Central memory CD8-positive, alpha-beta T cell (primary cell): ENCODE results near the gene ERCC4.

Experiments
- ATAC-seq: fragments of 150-1000 bp; cut with Tn5 transposase; replicated peaks from 2 replicates; pipeline ENCODE4 v1.10.0; 2022; ENCODE audit warnings: mild to moderate bottlenecking, moderate FRiP score, moderate number of reproducible peaks; ENCODE audit not compliant: poor library complexity, severe bottlenecking; ENCODE audit errors: extremely low read depth
- DNase-seq, 2 donors: peaks; one replicate each; pipeline ENCODE4 v3.0.0; 2021; ENCODE audit warnings: low spot score in 2 of 2
- H3K27ac Mint-ChIP-seq: one replicate; pipeline ENCODE4 v1.8.0; 2022; ENCODE audit warnings: low read depth, mild to moderate bottlenecking, moderate library complexity, mixed read lengths
- H3K27me3 Mint-ChIP-seq: one replicate; pipeline ENCODE4 v1.8.0; 2022; ENCODE audit warnings: mixed read lengths
- H3K36me3 Mint-ChIP-seq: one replicate; pipeline ENCODE4 v1.8.0; 2022; ENCODE audit warnings: mild to moderate bottlenecking, moderate library complexity, mixed read lengths; ENCODE audit not compliant: insufficient read depth
- H3K4me1 Mint-ChIP-seq: one replicate; pipeline ENCODE4 v1.8.0; 2022; ENCODE audit warnings: mixed read lengths
- H3K4me3 Mint-ChIP-seq: one replicate; pipeline ENCODE4 v1.8.0; 2022; ENCODE audit warnings: mild to moderate bottlenecking, moderate library complexity, mixed read lengths
- H3K9me3 Mint-ChIP-seq: one replicate; pipeline ENCODE4 v1.8.0; 2022; ENCODE audit warnings: mixed read lengths

The ERCC4 gene

GRCh38 chr16:13958474-13958873 is 38.5 kb downstream of the ERCC4 start:
- Mint-ChIP-seq H3K4me3 (no peak overlapping the region), H3K27me3 (peaks cover 42% of the 10 kb centered on the region), H3K36me3 (no peaks in the 10 kb centered on the region), H3K27ac (no peak overlapping the region), H3K9me3 (no peaks in the 10 kb centered on the region), H3K4me1 (peaks cover 20% of the 10 kb centered on the region)
- no peak for DNase-seq
- ATAC-seq: no peak

- H3K4me3 Mint-ChIP-seq: no peak overlapping the region
- no peaks in the 10 kb centered on the region for H3K36me3 Mint-ChIP-seq
- H3K9me3 Mint-ChIP-seq: no peaks in the 10 kb centered on the region
- peaks cover 50% of the 10 kb centered on the region for H3K27me3 Mint-ChIP-seq
- no peak overlapping the region for H3K27ac Mint-ChIP-seq
- H3K4me1 Mint-ChIP-seq: peaks cover 20% of the 10 kb centered on the region
- ATAC-seq (no peak), DNase-seq (no peak)
Measured at GRCh38 chr16:13959626-13960025, 39.7 kb downstream of the ERCC4 start.

GRCh38 chr16:13961099-13961811 is 41.3 kb downstream of the ERCC4 start:
- Mint-ChIP-seq H3K9me3 (no peaks in the 10 kb centered on the region), H3K4me3 (no peak overlapping the region), H3K36me3 (no peaks in the 10 kb centered on the region), H3K27me3 (peaks cover 50% of the 10 kb centered on the region), H3K27ac (no peak overlapping the region), H3K4me1 (peaks cover 11% of the 10 kb centered on the region)
- ATAC-seq: no peak
- DNase-seq: no peak

- Mint-ChIP-seq H3K4me1 (peaks cover 6% of the 10 kb centered on the region), H3K27me3 (peaks cover 60% of the 10 kb centered on the region), H3K4me3 (no peak overlapping the region), H3K9me3 (no peaks in the 10 kb centered on the region), H3K36me3 (no peaks in the 10 kb centered on the region), H3K27ac (no peak overlapping the region)
- DNase-seq (no peak), ATAC-seq (no peak)
Measured at GRCh38 chr16:13962232-13962631, 42.3 kb downstream of the ERCC4 start.

GRCh38 chr16:13968835-13969234 is 48.9 kb downstream of the ERCC4 start:
- ATAC-seq (no peak), DNase-seq (no peak)
- Mint-ChIP-seq H3K4me3 (no peak overlapping the region), H3K27me3 (peaks cover 43% of the 10 kb centered on the region), H3K27ac (no peak overlapping the region), H3K9me3 (no peaks in the 10 kb centered on the region), H3K36me3 (no peaks in the 10 kb centered on the region), H3K4me1 (no peaks in the 10 kb centered on the region)

GRCh38 chr16:13969711-13970110 is 49.8 kb downstream of the ERCC4 start:
- peaks cover 34% of the 10 kb centered on the region for H3K27me3 Mint-ChIP-seq
- H3K27ac Mint-ChIP-seq: no peak overlapping the region
- no peaks in the 10 kb centered on the region for H3K36me3 Mint-ChIP-seq
- DNase-seq (no peak), ATAC-seq (no peak)
- H3K4me1 Mint-ChIP-seq: no peaks in the 10 kb centered on the region
- H3K4me3 Mint-ChIP-seq: no peak overlapping the region
- H3K9me3 Mint-ChIP-seq: no peaks in the 10 kb centered on the region

- Mint-ChIP-seq H3K4me3 (no peak overlapping the region), H3K4me1 (no peaks in the 10 kb centered on the region), H3K36me3 (no peaks in the 10 kb centered on the region), H3K9me3 (no peaks in the 10 kb centered on the region), H3K27ac (no peak overlapping the region), H3K27me3 (peaks cover 22% of the 10 kb centered on the region)
- DNase-seq: no peak
- ATAC-seq: no peak
Measured at GRCh38 chr16:13970708-13971422, 50.9 kb downstream of the ERCC4 start.

- DNase-seq: no peak
- no peak overlapping the region for H3K27ac Mint-ChIP-seq
Measured at GRCh38 chr16:13973321-13974023, 53.5 kb downstream of the ERCC4 start.

GRCh38 chr16:13977177-13977576 is 57.2 kb downstream of the ERCC4 start:
- Mint-ChIP-seq H3K9me3 (no peaks in the 10 kb centered on the region), H3K4me3 (no peak overlapping the region), H3K27ac (no peak overlapping the region), H3K27me3 (no peaks in the 10 kb centered on the region), H3K4me1 (no peaks in the 10 kb centered on the region), H3K36me3 (no peaks in the 10 kb centered on the region)
- DNase-seq: no peak
- ATAC-seq: no peak

More at GRCh38 chr16:13973321-13974023, 53.5 kb downstream of the ERCC4 start:
- no peaks in the 10 kb centered on the region for H3K4me1 Mint-ChIP-seq
- H3K9me3 Mint-ChIP-seq: no peaks in the 10 kb centered on the region
- no peaks in the 10 kb centered on the region for H3K36me3 Mint-ChIP-seq
- no peak for ATAC-seq
- H3K4me3 Mint-ChIP-seq: no peak overlapping the region
- no peaks in the 10 kb centered on the region for H3K27me3 Mint-ChIP-seq

GRCh38 chr16:13982451-13982850 is 62.5 kb downstream of the ERCC4 start:
- H3K27me3 Mint-ChIP-seq: peaks cover 12% of the 10 kb centered on the region
- ATAC-seq: no peak
- no peak overlapping the region for H3K27ac Mint-ChIP-seq
- no peak overlapping the region for H3K4me3 Mint-ChIP-seq
- H3K9me3 Mint-ChIP-seq: no peaks in the 10 kb centered on the region
- no peak for DNase-seq
- no peaks in the 10 kb centered on the region for H3K36me3 Mint-ChIP-seq
- H3K4me1 Mint-ChIP-seq: no peaks in the 10 kb centered on the region

- Mint-ChIP-seq H3K4me3 (no peak overlapping the region), H3K36me3 (no peaks in the 10 kb centered on the region), H3K9me3 (no peaks in the 10 kb centered on the region), H3K27me3 (peaks cover 12% of the 10 kb centered on the region), H3K27ac (no peak overlapping the region), H3K4me1 (no peaks in the 10 kb centered on the region)
- ATAC-seq (no peak), DNase-seq (no peak)
Measured at GRCh38 chr16:13983625-13984024, 63.7 kb downstream of the ERCC4 start.

GRCh38 chr16:13984794-13985193 is 64.8 kb downstream of the ERCC4 start:
- peaks cover 12% of the 10 kb centered on the region for H3K27me3 Mint-ChIP-seq
- no peak for DNase-seq
- no peaks in the 10 kb centered on the region for H3K36me3 Mint-ChIP-seq
- H3K9me3 Mint-ChIP-seq: no peaks in the 10 kb centered on the region
- ATAC-seq: no peak
- no peaks in the 10 kb centered on the region for H3K4me1 Mint-ChIP-seq
- H3K27ac Mint-ChIP-seq: no peak overlapping the region
- no peak overlapping the region for H3K4me3 Mint-ChIP-seq

- no peaks in the 10 kb centered on the region for H3K9me3 Mint-ChIP-seq
- H3K27ac Mint-ChIP-seq: no peak overlapping the region
- peaks cover 12% of the 10 kb centered on the region for H3K27me3 Mint-ChIP-seq
- ATAC-seq (no peak), DNase-seq (no peak)
- H3K4me1 Mint-ChIP-seq: no peaks in the 10 kb centered on the region
- H3K36me3 Mint-ChIP-seq: no peaks in the 10 kb centered on the region
- no peak overlapping the region for H3K4me3 Mint-ChIP-seq
Measured at GRCh38 chr16:13988038-13988437, 68.1 kb downstream of the ERCC4 start.
